Vagina (tissue), 2 donors: Measurements from ENCODE around the gene SYT2.

Source experiments
- CTCF ChIP-seq, 3 experiments: fragments of 450-650 bp in 2 of 3; fragments of 200-600 bp in 1 of 3; sonication (generic) in 1 of 3; IDR thresholded peaks; one replicate each; pipeline ENCODE4 v1.5.1; 2017 to 2019; ENCODE audit warnings: antibody characterized with exemption in 3 of 3, mild to moderate bottlenecking in 2 of 3, moderate library complexity in 2 of 3
- POLR2A ChIP-seq, 2 donors: fragments of 450-650 bp; IDR thresholded peaks; one replicate each; pipeline ENCODE4 v1.6.1; 2017; ENCODE audit warnings: antibody characterized with exemption in 2 of 2, mild to moderate bottlenecking in 2 of 2, moderate library complexity in 2 of 2
- POLR2AphosphoS5 ChIP-seq, 2 donors: sonication (generic); formaldehyde crosslinking; IDR thresholded peaks; one replicate each; pipeline ENCODE4 v1.9.0; 2017; ENCODE audit warnings: antibody characterized with exemption in 2 of 2, mild to moderate bottlenecking in 2 of 2, low read depth in 1 of 2; ENCODE audit not compliant: insufficient read depth in 1 of 2

GRCh38 chr1:202683029-202683428 is 27.2 kb downstream of the SYT2 start:
- TF ChIP-seq CTCF (IDR thresholded peaks at IDR 0.05), result no peak
- no peak for TF ChIP-seq POLR2A (IDR thresholded peaks at IDR 0.05)
- TF ChIP-seq POLR2AphosphoS5 (IDR thresholded peaks at IDR 0.05; ENCODE audit: insufficient read depth in 1 of 2, low read depth in 1 of 2), result no peak
